Suppressor macrophage treated with lipopolysaccharide for 4 hours (primary cell): ENCODE data around the gene IL1R2.
A peak's percentile ranks its signal among the peaks of the same experiment; 100 is the strongest.

ENCODE experiments used
- DNase-seq: peaks from one replicate; pipeline ENCODE4 v3.0.0-alpha.2; 2020

IL1R2 gene

DNA sequence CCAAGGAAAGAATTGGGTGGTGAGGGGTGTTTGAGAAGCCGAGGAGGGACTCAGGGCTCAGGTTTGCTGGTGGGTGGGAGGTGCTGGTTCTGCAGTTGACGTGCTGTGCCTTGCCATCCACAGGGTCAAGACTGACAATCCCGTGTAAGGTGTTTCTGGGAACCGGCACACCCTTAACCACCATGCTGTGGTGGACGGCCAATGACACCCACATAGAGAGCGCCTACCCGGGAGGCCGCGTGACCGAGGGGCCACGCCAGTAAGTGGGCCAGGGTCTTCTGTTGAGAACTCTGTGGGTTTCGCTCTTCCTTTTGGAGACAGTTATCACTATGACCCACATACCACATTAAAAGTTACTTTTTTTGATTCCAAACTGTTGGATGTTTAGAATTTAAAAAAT, 32.6 kb downstream of the IL1R2 start:
- no peak for DNase-seq

DNA sequence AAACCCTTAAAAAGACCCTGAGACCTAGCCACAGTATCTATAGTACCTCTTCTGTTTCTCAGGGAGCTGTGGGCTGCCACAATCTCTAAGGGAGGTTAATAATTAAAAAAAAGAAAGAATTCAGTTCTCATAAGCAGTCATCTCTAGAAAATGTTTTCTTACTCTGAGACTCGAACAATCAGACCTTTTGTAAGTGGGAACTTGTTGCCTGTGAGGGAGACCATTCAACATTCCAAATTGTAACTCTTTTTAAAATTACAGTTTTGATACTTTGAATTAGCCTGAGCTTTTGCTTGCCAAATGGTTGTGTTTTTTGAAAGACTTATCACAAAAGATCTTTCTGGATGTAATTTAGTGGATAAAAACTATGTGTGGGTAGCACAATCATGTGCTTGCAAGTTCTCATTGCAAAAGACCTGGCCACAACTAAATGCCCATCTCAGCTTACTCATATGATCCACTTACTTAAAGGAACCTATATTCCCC, 33.3 kb downstream of the IL1R2 start:
- peak; percentile 64 for DNase-seq

DNA sequence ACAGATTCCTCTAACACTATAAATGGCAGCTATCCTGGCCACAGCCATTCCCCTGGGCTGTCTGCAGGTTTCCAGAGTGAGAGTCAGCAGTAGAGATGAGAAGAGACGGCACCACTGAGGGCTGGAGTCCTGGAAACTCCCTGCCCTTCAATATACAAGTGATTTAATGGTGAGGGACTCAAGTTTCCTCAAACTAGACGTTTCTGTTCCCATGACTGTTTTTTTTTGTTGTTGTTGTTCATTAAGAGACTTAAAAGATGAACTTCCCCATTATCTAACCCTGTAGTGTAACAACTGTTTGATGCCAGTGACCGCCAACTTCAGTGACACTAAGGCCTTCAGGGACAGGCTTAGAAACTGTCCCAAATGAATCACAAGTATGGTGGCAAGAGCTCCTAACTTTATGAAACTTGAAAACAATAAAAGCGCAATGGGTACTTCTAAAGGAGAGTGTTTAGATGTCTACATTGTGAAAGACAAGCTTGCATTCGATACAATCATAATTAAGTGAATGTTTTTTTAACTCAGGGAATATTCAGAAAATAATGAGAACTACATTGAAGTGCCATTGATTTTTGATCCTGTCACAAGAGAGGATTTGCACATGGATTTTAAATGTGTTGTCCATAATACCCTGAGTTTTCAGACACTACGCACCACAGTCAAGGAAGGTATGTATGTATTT, 34.0 kb downstream of the IL1R2 start:
- DNase-seq: peak; percentile 87

DNA sequence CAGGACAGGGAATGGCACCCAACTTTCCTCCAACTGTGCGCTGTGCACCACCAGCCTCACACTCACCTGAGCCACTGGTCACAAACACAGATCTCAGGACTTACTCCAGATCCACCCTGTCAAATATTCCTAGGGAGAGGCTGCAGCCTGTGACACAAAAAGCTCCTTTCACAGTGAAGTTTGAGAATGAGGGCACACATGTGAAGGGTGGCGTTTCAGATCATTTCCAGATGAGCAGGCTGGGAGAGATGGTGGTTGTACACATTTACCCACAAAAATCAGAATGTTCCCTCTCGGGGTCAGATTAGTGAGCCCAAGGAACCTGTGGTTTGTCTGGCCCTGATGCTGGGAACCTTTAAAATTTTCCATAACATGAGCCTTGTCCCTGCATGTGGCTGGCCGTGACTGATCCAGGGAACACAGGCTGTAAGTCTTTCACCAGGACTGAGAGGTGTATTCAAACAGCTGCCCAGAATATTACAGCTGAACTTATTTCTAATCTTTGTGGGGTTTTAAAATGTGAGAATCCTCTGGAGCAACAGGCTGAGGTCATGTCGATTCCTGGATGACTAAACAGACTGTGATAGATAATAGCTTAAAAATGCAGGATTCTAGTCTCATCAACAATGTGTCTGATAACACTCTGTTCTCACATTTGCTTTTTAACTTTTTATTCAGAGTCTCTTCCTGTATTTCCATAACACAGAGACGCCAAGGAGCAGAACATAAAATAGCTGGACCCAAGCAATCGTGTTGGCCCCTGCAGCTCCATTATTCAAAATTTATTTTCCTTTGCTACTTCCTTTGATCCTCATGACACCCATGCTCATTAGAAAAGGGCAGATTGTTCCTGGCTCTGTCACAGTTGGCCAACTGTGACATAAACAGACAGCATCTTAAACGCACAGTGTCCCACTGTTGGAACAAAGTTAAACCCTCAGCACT, 35.5 kb downstream of the IL1R2 start:
- no peak for DNase-seq

DNA sequence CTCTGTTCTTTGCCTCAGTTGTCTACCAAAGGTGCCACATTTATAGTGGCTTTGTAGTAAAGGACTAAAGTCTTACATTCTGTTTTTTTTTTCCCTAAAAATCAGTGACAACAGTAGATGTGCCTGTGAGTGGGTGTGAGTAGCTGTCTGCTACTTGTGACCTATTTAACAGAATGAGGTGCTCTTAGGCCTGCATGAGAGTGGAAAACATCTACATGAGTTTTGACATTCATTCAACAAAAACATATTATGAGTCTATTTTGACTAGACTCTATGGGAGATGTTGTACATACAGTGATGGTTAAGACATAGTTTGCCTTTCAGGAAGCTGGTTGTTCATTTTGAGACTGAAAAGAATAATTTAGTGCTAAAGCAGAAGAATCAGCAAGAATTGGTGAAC, 36.7 kb downstream of the IL1R2 start:
- DNase-seq: no peak

DNA sequence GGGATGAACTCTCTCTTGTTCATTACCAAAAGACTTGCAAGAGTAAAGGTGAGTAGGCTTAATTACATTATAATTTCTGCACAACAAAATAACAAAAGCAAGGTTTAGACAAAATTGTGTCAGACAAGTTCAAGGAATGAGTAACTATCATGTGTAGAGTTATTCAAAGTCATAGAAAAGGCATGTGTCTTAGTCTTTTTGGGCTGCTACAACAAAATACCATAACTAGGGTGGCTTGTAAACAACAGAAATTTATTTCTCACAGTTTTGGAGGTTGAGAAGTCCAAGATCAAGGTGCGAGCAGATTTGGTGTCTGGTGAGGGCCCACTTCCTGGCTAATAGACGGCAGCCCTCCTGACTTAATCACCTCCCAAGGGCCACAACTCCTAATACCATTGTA, 37.6 kb downstream of the IL1R2 start:
- DNase-seq: no peak

DNA sequence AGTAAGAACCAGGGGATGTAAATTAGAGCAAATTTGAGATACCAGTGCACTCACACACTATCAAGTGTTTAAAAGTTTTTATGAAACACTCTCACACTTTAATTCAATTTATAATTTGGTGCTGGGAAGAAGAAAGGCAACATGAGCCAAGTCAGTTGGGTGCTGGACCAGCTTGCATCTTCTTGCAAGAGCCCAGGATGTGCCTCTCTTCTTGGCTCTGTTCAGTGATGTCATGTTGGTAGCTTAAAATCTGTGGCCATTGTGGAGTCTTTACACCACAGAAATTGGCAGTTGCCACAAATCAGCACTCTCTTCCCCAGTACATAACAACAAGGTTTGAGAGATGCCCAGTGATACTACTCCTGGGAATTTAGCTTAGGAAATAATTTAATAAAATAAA, 38.2 kb downstream of the IL1R2 start:
- no peak for DNase-seq

DNA sequence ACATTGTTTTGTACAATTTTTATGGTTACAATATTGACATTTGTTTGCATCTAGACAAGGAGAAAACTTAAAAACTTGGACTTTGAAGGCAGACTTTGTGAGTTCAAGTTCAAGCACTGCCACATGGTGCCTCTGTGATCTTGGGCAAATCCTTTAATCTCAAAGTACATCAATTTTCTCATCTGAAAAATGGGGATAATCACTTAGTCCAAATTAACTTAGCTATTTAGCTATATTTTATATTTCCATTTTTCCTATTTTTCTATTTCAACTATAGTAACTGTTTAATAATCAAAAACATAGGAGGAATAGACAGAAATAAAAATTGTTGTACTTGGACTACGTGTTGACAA, 38.7 kb downstream of the IL1R2 start:
- DNase-seq: no peak

DNA sequence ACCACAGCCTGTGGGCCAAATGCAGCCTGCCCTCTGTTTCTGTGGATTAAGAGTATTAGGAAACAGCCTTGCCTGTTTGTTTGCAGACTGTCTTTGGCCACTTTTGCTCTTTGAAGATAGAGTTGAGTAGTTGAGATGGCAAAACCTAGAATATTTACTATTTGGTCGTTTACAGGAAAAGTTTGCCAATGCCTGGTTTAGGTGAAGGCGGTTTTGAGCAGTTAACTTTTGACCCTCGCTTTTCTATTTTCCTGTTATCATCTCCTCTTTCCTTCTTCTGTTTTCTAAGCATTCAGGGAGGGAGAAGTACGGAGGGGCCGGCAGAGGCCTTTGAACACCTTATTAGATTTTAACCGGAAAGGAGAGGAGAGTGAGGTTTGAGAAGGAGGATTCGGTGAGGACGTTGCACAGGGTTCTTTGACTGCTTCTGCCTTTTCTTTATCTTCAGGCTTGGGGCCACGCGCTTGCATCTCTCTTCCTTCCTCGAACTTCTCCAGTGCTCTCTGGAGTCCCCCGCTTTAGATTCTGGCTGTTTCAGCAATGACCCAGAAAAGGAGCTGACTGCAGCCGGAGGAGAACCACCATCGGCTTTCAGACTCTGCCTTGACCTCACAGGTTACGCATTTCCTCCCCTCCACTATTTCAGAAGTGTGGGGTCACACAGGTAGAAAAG, 39.2 kb downstream of the IL1R2 start:
- DNase-seq: no peak

DNA sequence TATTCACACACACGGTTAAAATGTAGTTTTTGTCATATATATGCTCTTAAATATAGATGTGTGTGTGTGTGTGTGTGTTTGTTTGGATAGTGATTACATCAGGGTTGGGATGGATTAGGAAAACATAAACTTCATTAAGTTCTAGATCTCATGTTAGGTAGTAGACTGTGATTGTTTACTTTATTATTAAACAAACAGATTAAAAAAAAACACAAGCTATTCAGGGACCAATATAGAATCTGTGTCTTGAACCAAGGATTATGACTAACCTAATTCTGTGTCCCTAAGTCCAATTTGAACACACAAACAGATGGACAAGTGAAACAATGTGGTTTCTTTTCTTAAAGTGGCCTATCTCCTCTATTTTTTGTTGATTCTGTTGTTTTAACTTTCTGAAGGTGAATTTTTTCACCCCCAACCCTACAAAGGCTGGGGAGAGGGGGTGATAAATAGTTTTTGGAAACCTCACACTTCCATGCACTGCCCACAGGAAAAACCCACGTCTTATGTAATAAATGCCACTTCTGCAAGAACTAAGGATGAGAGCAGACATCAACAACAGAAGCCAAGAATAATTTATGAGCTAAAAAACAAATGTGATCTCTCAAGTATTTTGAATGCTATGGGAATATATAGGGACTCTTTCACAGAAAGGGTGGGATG, 40.7 kb downstream of the IL1R2 start:
- DNase-seq: no peak

DNA sequence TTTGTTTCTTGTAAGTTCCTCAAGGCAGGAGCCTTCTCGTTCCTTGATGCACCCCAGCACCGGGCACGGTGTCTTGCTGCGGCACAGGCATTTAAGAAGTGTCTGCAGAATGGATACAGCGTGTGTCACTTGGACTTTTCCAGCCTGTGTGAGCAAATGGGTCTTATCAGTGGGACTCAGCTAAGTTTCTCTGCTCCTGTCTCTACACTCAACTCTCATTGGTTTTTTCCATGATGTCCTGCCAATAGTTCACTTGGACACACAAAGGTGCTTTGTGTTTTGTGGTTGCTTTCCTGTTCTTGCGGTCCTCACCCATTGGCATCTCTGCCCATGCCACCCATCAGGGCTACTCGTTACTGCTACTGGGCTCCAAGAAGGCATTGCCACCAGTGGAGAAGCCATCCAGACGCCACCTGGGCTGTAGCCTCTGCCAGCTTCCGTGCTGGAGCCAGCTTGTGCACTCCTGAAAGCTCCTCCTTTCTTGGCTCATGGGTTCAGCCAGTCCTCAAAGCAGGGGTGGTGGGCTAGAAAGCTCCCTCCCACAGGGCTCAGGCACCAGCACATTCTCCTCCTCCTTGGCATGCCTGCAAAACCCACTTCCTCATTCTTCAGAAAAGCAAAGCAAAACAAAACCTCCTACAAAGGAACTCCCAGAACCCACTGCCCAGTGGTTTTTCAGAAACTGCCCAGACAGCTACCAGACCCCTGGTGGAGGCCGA, 41.4 kb downstream of the IL1R2 start:
- DNase-seq: peak; percentile 84

DNA sequence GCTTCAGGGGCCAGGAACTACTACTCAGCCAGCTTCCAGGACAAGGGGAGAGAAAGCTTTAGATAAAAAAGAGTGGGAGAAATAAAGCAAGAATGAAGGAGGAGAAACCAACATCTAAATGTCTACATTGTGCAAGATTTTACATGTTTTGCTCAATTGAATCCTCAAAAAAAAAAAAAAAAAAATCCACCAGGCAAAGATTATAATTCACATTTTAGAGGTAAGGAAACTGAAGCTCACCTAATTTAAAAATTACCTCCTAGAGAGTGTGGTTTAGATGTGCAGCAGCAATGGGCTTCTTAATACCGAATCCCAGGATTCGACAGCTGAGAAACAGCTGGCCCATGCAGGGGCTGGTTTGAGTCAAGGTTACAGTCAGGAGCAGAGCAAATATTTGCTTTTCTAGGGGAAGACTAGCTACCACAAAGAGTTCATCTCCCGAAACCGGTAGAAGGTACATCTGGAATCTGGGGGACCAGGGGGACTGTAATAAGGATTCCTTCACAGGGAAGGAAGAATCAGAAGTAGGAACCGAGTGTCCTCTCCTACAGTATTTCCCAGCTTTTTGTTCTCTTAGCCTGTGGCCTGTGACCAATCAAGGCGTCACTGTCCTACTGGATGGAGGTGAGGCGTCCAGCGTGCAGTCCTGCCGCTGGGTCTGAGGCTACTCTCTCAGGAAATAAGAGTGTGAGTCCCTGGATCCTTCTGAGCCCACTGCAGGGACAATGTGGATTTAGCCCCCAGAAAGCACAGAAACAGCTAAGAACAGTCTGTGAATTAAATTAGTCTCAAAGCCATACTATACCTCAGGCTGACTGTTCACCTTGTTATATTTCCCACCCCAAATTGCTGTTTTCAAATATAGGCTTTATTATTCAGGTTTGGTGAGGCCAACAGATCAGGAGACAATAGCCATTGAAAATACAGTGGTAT, 42.3 kb downstream of the IL1R2 start:
- DNase-seq: no peak

DNA sequence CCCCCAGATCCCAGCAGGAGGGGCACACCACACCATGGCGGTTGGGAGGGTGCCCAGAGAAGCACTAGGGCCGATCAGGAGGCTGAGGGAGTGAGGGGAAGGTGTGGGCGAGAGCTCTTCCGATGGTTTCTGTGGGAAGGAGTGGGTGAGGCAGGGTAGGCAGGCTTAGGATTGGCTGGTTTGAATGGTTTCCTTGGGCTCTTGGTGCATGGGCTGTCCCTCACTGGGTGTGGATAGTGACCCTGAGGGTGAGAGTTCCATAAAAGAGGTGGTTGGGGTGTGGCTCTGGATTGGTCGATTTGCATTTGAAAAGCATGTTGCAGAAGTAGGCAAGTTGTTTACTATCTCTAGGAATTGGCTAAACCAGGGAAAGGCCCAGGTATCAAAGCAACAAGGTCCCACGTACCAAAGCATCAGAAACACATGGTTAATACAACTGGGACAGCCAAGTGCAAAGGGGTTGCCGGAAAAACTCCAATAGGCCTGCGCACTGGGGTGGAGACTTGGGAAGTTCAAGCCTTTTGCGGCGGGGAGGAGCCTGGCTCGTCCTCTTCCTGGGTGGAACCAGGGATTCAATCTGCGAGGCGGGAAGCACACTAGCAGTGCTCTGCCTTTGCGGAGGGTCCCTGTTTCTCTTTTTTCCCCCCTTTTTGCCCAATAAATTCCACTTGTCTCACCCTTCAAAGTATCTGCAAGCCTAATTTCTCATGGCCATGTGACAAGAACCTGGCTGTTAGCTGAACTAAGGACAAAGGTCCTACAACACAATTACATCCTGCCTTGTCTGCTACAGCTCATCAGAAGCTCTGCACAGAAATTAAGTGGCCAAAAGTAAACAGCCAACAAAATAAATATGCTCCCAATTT, 43.2 kb downstream of the IL1R2 start:
- DNase-seq: no peak

DNA sequence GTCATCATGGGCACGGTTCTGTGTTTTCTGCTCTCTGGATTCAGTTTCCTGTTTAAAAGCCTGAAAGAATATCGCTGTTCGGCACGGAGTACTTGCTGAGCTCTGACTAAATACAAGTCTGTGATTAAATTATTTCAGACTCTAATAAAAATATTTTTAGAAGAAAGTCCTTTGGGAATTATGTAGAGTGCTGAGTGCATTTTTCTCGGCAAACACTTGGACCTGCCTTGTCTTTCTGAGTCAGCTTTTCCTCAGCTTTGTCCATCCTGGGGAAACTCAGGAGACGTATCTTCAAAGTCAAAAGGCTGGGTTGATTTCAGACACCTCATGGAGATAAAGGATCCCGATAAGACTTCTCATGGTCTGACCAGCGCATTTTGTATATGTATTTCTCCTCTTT, 45.9 kb downstream of the IL1R2 start:
- DNase-seq: no peak

DNA sequence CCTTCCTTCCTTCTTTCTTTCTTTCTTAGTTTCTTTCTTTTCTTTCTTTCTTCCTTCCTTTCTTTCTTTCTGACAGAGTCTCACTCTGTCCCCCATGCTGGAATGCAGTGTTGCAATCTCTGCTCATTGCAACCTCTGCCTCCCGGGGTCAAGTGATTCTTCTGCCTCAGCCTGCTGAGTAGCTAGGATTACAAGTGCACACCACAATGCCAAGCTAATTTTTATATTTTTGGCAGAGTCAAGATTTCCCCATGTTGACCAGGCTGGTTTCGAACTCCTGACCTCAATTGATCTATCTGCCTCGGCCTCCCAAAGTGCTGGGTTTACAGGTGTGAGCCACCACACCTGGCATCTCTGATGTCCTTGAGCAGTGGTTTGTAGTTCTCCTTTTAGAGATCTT, 48.5 kb downstream of the IL1R2 start:
- DNase-seq: no peak

DNA sequence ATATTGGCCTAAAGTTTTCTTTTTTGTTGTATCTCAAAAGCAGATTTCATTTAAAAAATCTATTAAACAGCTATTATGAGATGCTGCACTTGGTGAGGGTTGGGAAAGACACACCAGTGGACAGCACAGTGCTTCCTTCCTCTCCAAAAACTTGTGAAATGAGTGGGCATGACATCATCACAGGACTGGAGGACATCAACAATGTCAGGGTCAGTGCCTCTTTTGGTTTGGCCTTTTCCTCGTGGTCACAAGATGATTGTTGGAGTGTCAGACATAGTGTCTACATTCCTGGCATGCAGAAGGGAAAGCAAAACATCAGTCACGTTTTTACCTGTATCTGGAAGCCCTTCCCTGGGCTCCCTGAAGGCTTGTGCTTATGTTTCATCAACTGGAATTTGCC, 49.6 kb downstream of the IL1R2 start:
- peak; percentile 97 for DNase-seq

DNA sequence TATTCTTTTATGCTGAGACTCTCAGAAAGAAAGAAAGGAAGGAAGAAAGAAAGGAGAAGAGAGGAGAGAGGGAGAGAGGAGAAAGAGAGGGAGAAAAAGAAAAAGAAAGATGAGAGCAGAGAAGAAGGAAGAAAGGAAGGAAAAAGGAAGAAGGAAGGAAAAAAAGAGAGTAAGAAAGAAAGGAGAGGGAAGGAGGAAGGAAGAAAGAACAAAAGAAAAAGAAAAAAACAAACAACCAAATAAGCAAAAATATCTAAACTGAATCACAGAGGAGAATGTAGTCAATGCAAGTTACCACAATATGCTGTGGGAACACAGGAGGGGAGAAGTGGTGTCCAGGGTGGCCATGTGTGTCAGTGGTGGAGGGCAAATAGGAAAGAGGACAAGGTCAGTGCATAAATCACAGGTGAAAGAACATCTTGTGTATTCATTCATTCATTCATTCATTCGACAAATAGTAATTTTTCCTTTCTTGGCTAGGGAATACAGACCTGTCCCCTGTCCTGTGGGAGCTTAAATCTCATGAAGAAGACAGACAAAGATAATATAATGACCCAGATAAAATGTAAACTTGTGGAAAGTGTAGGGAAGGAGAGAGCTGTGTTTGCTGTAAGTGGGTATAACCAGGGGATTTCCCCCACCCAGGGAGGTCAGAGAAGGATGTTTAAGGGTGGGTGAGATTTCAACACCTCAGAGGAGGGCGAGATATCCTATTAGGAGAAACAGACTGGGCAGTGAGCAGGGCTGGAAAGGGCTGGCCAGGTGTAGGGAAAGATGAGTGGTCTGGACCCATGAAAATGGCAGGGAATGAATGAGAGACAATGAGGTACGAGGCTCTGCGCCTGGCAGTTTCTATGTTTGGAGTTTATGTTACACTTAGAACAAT, 50.7 kb downstream of the IL1R2 start:
- DNase-seq: no peak

DNA sequence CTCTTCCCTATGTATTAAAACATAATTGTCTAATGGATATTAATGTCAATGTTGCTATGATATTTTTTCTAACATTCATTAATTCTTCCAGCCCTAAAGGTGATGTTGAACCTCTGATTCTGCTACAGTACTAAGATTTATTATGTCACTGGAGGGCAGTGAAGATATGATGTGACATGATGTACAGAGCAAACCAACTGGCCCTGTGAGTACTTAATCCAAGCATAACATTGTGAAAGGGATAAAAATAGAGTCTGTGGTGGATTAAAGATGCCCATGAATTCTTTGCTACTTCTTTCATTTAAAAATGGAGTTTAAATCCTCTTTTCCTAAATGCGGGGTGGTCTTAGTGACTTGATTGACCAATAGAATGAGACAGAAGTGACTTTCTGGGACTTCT, 51.8 kb downstream of the IL1R2 start:
- no peak for DNase-seq

DNA sequence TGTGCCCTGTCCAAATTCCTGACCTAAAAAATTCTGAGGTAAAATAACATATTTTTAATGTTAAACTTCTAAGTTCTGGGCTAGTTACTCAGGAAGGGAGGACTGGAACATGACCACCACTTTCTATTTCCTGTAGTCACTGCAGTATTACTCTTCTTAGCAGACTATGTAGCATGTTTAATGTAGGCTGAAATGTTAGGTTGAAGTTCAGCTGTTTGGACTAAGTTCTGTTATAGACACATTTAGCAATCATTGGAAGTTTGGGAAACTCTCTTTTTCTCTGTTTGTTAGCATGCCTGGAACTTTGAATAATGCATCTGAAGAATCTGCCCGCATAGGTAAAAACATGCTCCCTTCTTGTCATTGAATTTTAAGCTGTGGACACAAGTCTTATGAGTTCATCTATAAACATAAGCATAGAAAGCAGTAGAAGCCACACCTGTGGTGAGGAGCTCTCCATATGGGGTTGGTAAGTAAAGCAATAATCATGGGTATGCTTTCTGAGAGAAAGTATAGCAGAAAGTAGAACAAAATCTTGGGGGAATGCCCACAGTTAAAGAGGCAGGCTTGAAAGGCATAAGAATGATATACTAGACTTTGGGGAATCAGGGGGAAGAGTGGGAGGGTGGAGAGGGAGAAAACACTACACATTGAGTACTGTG, 52.6 kb downstream of the IL1R2 start:
- DNase-seq: no peak
